GM19324 (cell line): ENCODE data around the gene CDK9.
"Not testable (repeated sequence)": the region's sequence is repeated elsewhere in the genome, so short reads cannot be mapped to it uniquely, and the experiment has no call there.

ENCODE experiments used
- ATAC-seq: cut with Tn5 transposase; IDR thresholded peaks from one replicate; pipeline ENCODE4 v1.9.1; 2021; ENCODE audit warnings: mild to moderate bottlenecking, moderate library complexity; ENCODE audit not compliant: unreplicated experiment, low FRiP score

Gene CDK9

GRCh38 chr9:127779136-127779981 lies 6.5 kb upstream of the CDK9 start:
- peak; percentile 41 for ATAC-seq

DNA sequence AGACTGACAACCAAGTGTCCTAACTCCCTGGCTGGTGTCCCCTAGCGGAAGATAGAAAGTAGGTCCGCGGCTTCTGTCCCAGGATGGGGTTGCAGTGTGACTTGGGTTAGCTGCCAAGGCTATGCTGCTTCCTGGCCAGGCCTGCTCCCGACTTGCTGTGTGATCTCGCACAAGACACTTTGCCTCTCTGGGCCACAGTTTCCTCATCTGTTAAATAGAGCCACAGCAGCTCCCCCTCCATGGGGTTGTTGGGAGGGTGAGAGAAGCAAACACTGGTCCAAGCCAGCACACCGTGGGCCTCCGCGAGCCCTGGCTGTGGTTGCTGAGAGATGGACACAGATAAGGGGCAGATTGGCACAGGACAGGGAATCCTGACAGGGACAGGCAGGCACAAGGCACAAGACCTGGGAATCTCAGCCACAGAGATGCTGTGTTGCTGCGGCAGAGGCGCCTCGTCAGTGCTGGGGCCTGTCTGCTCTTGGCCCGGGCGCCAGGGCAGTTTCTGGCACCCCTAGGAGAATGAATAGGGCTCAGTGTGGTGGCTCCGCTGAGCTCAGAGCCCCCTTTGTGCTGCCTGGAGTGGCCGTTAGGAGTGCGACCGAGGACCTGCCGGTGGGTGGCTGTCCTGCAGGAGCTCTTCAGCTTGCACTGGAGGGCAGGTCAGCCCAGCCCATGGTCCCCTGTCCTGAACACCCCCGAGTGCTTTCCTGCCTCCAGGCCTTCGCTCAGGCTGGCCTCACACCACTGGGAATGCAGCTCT lies 5.5 kb upstream of the CDK9 start:
- no peak for ATAC-seq

GRCh38 chr9:127780909-127781308 lies 4.9 kb upstream of the CDK9 start:
- not testable (repeated sequence) for ATAC-seq

GRCh38 chr9:127781806-127782205 lies 4.0 kb upstream of the CDK9 start:
- no peak for ATAC-seq

- no peak for ATAC-seq
Measured at GRCh38 chr9:127783111-127784008, 2.5 kb upstream of the CDK9 start.

DNA sequence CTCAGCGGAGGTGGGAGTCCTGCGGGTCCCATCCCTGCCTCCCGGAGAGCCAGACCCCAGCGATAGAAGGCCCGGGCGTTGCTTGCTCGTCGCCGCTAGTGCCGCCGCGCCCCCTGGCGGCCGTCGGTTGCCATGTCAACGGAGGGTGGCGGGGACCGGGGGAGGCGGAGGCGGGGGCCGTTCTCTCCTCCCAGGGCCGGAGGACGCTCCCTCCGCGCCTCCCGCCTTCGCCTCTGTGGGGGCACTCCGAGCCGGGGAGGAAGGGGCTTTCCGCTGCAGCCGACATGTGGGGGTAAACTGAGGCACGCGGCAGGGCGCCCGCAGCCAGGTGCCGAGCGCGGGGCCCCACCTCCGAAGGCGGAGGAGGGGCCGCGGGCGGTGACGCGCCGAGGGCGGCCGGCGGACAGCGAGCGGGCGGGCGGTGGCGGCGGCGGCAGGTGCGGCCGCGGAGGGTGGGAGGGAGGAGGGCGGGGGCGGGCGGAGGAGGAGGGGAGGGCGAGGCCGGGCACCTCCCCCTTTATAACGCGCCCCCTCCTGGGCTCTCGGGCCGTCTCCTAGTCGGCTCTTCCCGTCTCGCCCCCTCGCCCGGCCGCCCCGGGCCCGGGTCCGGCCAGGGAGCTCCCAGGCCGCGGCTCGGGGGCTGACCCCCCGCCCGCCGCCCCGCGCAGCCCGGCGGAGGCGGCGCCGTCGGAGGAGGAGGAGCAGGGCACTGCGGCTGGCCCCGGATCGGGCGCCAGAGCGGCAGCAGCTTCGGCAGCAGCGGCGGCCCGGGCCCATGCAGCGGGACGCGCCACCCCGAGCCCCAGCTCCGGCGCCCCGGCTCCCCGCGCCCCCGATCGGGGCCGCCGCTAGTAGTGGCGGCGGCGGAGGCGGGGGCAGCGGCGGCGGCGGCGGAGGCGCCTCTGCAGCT lies 556 bp upstream of the CDK9 start:
- peak; percentile 60 for ATAC-seq

DNA sequence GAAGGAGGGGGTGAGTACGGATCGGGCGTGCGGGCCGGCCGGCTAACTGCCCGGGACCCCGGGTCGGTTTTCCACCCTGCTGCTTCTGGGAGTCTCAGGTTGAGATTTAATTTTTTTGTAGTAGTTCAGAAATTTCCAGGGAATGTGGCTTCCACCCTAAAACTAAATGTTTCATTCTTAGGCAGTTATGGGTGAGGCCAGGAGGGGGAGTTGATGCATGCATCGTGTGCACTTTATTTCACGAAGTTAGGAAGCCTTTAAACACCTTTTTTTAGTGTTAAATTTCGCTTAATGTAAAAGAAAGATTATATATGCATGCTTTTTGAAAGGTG lies 905 bp downstream of the CDK9 start:
- ATAC-seq, result no peak

- no peak for ATAC-seq
Measured at GRCh38 chr9:127788337-127789011, 2.6 kb downstream of the CDK9 start.

DNA sequence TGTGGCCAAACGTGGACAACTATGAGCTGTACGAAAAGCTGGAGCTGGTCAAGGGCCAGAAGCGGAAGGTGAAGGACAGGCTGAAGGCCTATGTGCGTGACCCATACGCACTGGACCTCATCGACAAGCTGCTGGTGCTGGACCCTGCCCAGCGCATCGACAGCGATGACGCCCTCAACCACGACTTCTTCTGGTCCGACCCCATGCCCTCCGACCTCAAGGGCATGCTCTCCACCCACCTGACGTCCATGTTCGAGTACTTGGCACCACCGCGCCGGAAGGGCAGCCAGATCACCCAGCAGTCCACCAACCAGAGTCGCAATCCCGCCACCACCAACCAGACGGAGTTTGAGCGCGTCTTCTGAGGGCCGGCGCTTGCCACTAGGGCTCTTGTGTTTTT lies 3.3 kb downstream of the CDK9 start:
- no peak for ATAC-seq

- no peak for ATAC-seq
Measured at GRCh38 chr9:127790094-127790855, 4.4 kb downstream of the CDK9 start.

- no peak for ATAC-seq
Measured at GRCh38 chr9:127791085-127791484, 5.3 kb downstream of the CDK9 start.

DNA sequence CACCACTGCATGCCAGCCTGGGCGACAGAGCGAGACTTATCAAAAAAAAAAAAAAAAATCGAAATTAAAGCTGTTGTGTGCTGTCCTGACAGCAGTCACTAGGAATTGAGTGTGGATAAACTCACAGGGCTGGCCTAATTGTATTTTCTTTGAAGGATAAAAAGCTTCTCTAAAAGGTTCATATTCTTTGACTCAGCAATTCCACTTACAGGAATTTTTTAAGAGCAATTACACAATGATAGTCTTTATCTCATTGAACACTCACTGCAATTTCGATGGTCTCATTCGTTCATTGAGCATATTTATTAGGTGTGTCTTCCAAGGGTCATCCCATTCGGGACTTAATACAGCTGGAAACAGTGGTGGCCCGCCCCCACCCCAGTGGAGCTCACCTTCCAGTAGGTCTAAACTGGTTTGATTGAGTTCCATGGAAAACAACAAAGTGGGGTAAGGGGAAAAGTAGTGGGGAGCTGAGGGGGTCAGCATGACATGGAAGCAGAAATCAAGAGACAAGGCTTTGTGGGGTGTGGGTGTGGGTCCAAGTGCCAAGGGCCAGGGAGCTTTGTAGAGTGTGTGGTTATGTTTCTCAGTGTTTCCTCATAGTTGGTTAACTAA lies 6.7 kb downstream of the CDK9 start:
- no peak for ATAC-seq

- ATAC-seq, result no peak
Measured at GRCh38 chr9:127793093-127793708, 7.4 kb downstream of the CDK9 start.

- no peak for ATAC-seq
Measured at GRCh38 chr9:127794001-127794791, 8.4 kb downstream of the CDK9 start.

DNA sequence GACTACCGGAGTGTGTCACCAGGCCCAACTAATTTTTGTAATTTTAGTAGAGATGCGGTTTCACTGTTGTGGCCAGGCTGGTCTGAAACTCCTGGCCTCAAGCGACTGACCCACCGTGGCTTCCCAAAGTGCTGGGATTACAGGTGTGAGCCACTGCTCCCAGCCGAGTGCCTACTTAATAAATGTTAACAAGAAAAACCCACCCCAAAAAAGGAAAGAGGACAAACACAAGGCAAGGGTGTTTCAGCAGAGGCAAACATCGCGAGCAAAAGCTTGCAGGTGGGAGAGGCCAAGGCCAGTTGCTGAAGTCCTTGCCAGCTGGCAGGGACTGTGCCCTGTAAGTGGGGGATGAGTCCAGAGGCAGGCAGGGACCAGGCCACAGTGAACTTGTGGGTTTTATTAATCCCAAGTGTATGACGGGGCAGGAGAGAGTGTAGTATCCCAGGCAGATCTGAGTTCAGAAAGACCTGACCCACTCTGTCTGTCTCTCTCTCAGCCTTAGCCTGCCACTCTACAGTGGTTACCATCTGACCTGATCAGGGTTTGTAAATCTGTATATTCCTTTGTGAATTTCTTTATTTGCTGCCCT lies 10.5 kb downstream of the CDK9 start:
- ATAC-seq, result no peak

DNA sequence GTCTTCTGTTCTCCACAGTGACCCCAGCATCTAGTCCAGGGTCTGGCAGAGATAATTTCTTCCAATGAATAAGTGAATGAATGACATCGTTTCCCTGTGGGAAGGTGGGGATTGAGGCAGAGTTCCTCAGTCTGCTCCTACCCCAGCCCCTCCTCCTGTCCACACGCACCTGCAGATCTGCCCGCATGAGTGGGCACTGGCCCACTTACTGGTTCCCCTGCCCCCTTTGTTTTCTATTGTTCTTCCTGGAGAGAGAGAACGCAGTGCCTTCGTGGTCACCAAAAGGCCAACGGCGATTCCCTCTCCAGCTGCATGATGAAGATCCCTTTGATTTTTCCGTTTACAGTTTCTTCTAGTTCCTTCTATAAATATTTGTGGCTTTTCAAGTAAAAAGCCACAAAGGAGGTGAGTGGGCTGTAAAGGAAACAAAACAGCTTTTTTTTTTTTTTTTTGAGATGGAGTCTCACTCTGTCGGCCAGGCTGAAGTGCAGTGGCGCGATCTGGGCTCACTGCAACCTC lies 11.1 kb downstream of the CDK9 start:
- no peak for ATAC-seq
